Renal pelvis (tissue), 12 donors: ENCODE data around the gene IFT20. TPM values are rescaled to one million over a fixed set of nuclear protein-coding genes. Genes with fewer than 3 reads are reported as not detected.

Source experiments
- DNase-seq: peaks from one replicate; pipeline ENCODE4 v3.0.0-alpha.2; 2013
- long read RNA-seq, 16 experiments: transcript quantifications; one replicate each; lab custom pipeline, GENCODE V29; 2026
- polyA plus RNA-seq, 3 donors: library from polyadenylated mRNA; unstranded; fragments of 120-200 nt; gene quantifications; one replicate each; pipeline ENCODE4 v1.2.1, GENCODE V29; 2013; ENCODE audit not compliant: insufficient read length in 3 of 3

The IFT20 gene
- polyA plus RNA-seq, result 10 to 100 TPM; 50.6 to 58.9 (median 54.0) TPM
- long read RNA-seq, donor 1, transcript IFT20-203 (5 exons, 825 nt), result major isoform, 13 of 29 reads
- long read RNA-seq, donor 1, transcript IFT20-213 (1 exons, 1,485 nt), result minor isoform, 10 of 29 reads
- long read RNA-seq, donor 1, partial matches to known transcripts, result 0 of 29 reads
- long read RNA-seq, donor 1, other reads (novel, unspliced or antisense), result 0 of 29 reads
- long read RNA-seq, donor 2, transcript IFT20-214 (6 exons, 1,071 nt), result minor isoform, 10 of 53 reads
- long read RNA-seq, donor 2, transcript IFT20-203 (5 exons, 825 nt), result major isoform, 21 of 53 reads
- long read RNA-seq, donor 2, transcript IFT20-213 (1 exons, 1,485 nt), result minor isoform, 11 of 53 reads
- long read RNA-seq, donor 2, partial matches to known transcripts, result 9 of 53 reads
- long read RNA-seq, donor 2, other reads (novel, unspliced or antisense), result 0 of 53 reads
- long read RNA-seq, donor 3, transcript IFT20-203 (5 exons, 825 nt), result major isoform, 17 of 50 reads
- long read RNA-seq, donor 3, transcript IFT20-214 (6 exons, 1,071 nt), result minor isoform, 8 of 50 reads
- long read RNA-seq, donor 3, transcript IFT20-213 (1 exons, 1,485 nt), result minor isoform, 15 of 50 reads
- long read RNA-seq, donor 3, partial matches to known transcripts, result 10 of 50 reads
- long read RNA-seq, donor 3, other reads (novel, unspliced or antisense), result 0 of 50 reads
- long read RNA-seq, donor 4, transcript IFT20-214 (6 exons, 1,071 nt), result minor isoform, 11 of 50 reads
- long read RNA-seq, donor 4, transcript IFT20-203 (5 exons, 825 nt), result major isoform, 16 of 50 reads
- long read RNA-seq, donor 4, transcript IFT20-213 (1 exons, 1,485 nt), result minor isoform, 9 of 50 reads
- long read RNA-seq, donor 4, partial matches to known transcripts, result 12 of 50 reads
- long read RNA-seq, donor 4, other reads (novel, unspliced or antisense), result 0 of 50 reads
- long read RNA-seq, donor 5, transcript IFT20-213 (1 exons, 1,485 nt), result minor isoform, 6 of 25 reads
- long read RNA-seq, donor 5, transcript IFT20-203 (5 exons, 825 nt), result major isoform, 8 of 25 reads
- long read RNA-seq, donor 5, partial matches to known transcripts, result 6 of 25 reads
- long read RNA-seq, donor 5, other reads (novel, unspliced or antisense), result 0 of 25 reads
- long read RNA-seq, donor 6, transcript IFT20-203 (5 exons, 825 nt), result major isoform, 18 of 40 reads
- long read RNA-seq, donor 6, transcript IFT20-213 (1 exons, 1,485 nt), result minor isoform, 15 of 40 reads
- long read RNA-seq, donor 6, partial matches to known transcripts, result 0 of 40 reads
- long read RNA-seq, donor 6, other reads (novel, unspliced or antisense), result 0 of 40 reads
- long read RNA-seq, donor 7, transcript IFT20-214 (6 exons, 1,071 nt), result minor isoform, 5 of 37 reads
- long read RNA-seq, donor 7, transcript IFT20-203 (5 exons, 825 nt), result major isoform, 14 of 37 reads
- long read RNA-seq, donor 7, transcript IFT20-213 (1 exons, 1,485 nt), result minor isoform, 9 of 37 reads
- long read RNA-seq, donor 7, partial matches to known transcripts, result 5 of 37 reads
- long read RNA-seq, donor 7, other reads (novel, unspliced or antisense), result 0 of 37 reads
- long read RNA-seq, donor 8, transcript IFT20-203 (5 exons, 825 nt), result major isoform, 8 of 19 reads
- long read RNA-seq, donor 8, transcript IFT20-213 (1 exons, 1,485 nt), result minor isoform, 5 of 19 reads
- long read RNA-seq, donor 8, partial matches to known transcripts, result 0 of 19 reads
- long read RNA-seq, donor 8, other reads (novel, unspliced or antisense), result 0 of 19 reads
- long read RNA-seq, donor 9, transcript IFT20-214 (6 exons, 1,071 nt), result minor isoform, 7 of 39 reads
- long read RNA-seq, donor 9, transcript IFT20-203 (5 exons, 825 nt), result major isoform, 19 of 39 reads
- long read RNA-seq, donor 9, transcript IFT20-213 (1 exons, 1,485 nt), result minor isoform, 11 of 39 reads
- long read RNA-seq, donor 9, partial matches to known transcripts, result 0 of 39 reads
- long read RNA-seq, donor 9, other reads (novel, unspliced or antisense), result 0 of 39 reads
- long read RNA-seq, donor 10, transcript IFT20-213 (1 exons, 1,485 nt), result major isoform, 17 of 52 reads
- long read RNA-seq, donor 10, transcript IFT20-203 (5 exons, 825 nt), result minor isoform, 9 of 52 reads
- long read RNA-seq, donor 10, partial matches to known transcripts, result 8 of 52 reads
- long read RNA-seq, donor 10, other reads (novel, unspliced or antisense), result 7 of 52 reads
- long read RNA-seq, donor 11, transcript IFT20-213 (1 exons, 1,485 nt), result major isoform, 7 of 20 reads
- long read RNA-seq, donor 11, transcript IFT20-203 (5 exons, 825 nt), result major isoform, 7 of 20 reads
- long read RNA-seq, donor 11, partial matches to known transcripts, result 0 of 20 reads
- long read RNA-seq, donor 11, other reads (novel, unspliced or antisense), result 0 of 20 reads
- long read RNA-seq, donor 12, transcript IFT20-214 (6 exons, 1,071 nt), result minor isoform, 14 of 72 reads
- long read RNA-seq, donor 12, transcript IFT20-203 (5 exons, 825 nt), result minor isoform, 21 of 72 reads
- long read RNA-seq, donor 12, transcript IFT20-213 (1 exons, 1,485 nt), result major isoform, 30 of 72 reads
- long read RNA-seq, donor 12, partial matches to known transcripts, result 0 of 72 reads
- long read RNA-seq, donor 12, other reads (novel, unspliced or antisense), result 0 of 72 reads
- long read RNA-seq, donor 13, transcript IFT20-213 (1 exons, 1,485 nt), result major isoform, 15 of 40 reads
- long read RNA-seq, donor 13, transcript IFT20-203 (5 exons, 825 nt), result minor isoform, 6 of 40 reads
- long read RNA-seq, donor 13, partial matches to known transcripts, result 12 of 40 reads
- long read RNA-seq, donor 13, other reads (novel, unspliced or antisense), result 0 of 40 reads
- long read RNA-seq, donor 14, result 0 reads
- long read RNA-seq, donor 15, result 0 reads
- long read RNA-seq, donor 16, transcript IFT20-203 (5 exons, 825 nt), result major isoform, 28 of 57 reads
- long read RNA-seq, donor 16, transcript IFT20-214 (6 exons, 1,071 nt), result minor isoform, 8 of 57 reads
- long read RNA-seq, donor 16, transcript IFT20-213 (1 exons, 1,485 nt), result minor isoform, 8 of 57 reads
- long read RNA-seq, donor 16, partial matches to known transcripts, result 10 of 57 reads
- long read RNA-seq, donor 16, other reads (novel, unspliced or antisense), result 0 of 57 reads

- DNase-seq, result peak; percentile 100
Measured at GRCh38 chr17:28335201-28335958, at the start of gene IFT20, which contains the start of gene TNFAIP1. Gene IFT20, minus strand, starts transcription at chr17:28335472. Its CDS starts 3,487 bp downstream, at chr17:28331985. Gene TNFAIP1, plus strand, starts transcription at chr17:28335761. Its CDS starts 3,761 bp downstream, at chr17:28339522.

GRCh38 chr17:28385037-28385400, 49.7 kb upstream of the IFT20 start:
- DNase-seq, result no peak

- DNase-seq, result no peak
Measured at GRCh38 chr17:28384281-28385036, 49.2 kb upstream of the IFT20 start.

GRCh38 chr17:28381141-28381825, 46.0 kb upstream of the IFT20 start:
- no peak for DNase-seq

GRCh38 chr17:28379814-28380801, 44.8 kb upstream of the IFT20 start:
- no peak for DNase-seq

- no peak for DNase-seq
Measured at GRCh38 chr17:28372945-28373274, 37.6 kb upstream of the IFT20 start.

GRCh38 chr17:28372203-28372944, 37.1 kb upstream of the IFT20 start:
- no peak for DNase-seq

- peak; percentile 92 for DNase-seq
Measured at GRCh38 chr17:28371245-28372202, 36.3 kb upstream of the IFT20 start, which contains the start of gene SARM1. Gene SARM1, plus strand, starts transcription at chr17:28371694. Its CDS starts 339 bp downstream, at chr17:28372033.

GRCh38 chr17:28370744-28371103, 35.5 kb upstream of the IFT20 start:
- DNase-seq, result no peak

GRCh38 chr17:28370035-28370743, 34.9 kb upstream of the IFT20 start, which contains the start of gene VTN:
Gene VTN, minus strand, starts transcription at chr17:28370307. Its CDS starts 104 bp downstream, at chr17:28370203.
- no peak for DNase-seq

GRCh38 chr17:28369684-28370034, 34.4 kb upstream of the IFT20 start:
- no peak for DNase-seq
